Measurements from ENCODE around the gene CATSPER1.

Gene CATSPER1

DNA sequence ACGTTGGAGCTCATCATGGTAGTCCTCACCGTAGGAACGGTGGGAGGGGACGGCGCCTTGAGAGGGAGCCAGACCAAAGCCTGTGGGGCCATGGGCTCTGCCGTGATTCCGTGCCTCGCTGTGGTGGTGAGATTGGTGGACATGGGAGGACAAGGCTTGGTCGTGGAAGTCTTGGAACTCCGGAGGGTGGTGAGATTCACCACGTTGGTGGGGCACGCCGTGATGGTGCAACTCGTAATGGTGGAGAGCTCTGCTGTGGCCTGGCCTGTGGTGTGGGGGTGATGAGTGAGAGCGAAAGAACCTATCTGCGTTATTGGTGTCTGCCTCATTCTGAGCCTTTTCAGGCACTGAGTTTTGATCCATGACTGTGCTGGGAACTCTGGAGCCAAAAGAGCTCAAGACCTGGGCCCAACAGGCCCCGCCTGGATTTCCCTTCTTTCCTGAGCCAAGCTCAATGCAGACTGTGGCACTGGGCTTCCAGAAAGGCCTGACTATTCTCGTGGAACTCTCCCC is at the start of gene CATSPER1:
Gene CATSPER1, minus strand, starts transcription at position 463 of the 513 bp plus-strand sequence. Its CDS starts 100 bp downstream, at position 363.
- no peak for DNase-seq (ENCODE audit: low read depth in 2 of 2)

DNA sequence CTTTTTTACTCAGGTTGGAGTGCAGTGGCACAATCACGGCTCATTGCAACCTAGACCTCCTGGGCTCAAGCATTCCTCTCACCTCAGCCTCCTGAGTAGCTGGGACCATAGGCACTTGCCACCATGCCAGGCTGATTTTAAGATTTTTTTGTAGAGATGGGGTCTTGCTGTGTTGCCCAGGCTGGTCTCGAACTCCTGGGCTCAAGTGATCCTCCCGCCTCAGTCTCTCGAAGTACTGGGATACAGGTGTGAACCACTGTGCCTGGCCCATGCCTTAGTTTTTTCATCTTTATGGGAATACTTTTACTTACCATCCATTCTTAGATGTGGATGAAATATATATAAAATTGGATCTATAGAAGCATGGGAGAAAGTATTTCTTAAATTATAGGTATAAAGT is 49.0 kb upstream of the CATSPER1 start:
- no peak for DNase-seq (ENCODE audit: low read depth in 2 of 2)

DNA sequence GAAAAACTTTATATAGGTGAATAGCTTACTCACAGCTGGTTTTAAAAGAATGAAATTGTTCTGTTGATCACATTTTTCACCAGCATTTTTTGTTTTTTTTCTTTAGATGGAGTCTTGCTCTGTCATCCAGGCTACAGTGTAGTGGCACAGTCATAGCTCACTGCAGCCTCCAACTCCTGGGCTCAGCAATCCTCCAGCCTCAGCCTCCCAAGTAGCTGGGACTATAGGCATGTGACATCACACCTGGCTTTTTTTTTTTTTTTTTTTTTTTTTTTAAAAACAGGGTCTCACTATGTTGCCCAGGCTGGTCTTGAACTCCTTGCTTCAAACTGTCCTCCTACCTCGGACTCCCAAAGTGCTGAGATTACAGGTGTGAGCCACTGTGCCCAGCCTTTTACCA is 47.4 kb upstream of the CATSPER1 start:
- no peak for DNase-seq (ENCODE audit: low read depth in 2 of 2)

DNA sequence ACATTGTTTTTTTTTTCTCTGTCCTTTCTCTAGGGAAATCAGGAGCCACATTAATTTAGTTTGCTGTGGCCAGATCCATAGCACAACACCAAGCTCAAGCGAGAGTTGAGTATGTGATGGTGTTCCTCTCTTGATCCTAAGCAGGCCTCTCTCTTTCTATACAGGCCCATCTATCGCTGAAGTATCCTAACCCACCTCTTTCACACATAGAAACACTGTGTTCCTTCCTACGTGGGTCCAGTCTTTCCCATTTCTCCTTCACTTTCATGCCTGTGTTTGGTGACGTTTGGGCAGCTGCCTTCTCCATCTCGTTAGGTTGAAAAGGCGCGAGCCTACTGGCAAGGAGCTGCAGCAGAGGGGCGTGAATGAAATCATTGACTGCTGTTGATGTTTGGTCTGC is 46.2 kb upstream of the CATSPER1 start:
- DNase-seq (ENCODE audit: low read depth in 2 of 2): no peak

DNA sequence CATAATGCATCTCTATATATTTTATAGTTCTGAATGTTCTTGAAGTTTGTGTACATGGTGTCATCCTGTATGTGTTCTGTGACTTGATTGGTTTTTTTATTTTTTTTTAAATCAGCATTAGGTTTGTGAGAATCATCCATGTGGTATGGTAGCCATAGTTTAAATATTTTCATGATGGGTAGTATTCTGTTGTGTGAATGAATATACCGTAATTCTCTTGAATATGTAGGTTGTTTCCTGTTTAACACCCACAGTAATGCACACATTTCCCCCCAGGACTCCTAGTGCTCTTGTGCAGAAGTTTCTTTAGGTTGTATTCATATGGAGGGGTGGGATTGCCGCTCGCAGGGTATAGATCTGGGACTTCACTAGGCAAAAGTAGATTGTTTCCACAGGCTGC is 45.8 kb upstream of the CATSPER1 start:
- no peak for DNase-seq (ENCODE audit: low read depth in 2 of 2)

DNA sequence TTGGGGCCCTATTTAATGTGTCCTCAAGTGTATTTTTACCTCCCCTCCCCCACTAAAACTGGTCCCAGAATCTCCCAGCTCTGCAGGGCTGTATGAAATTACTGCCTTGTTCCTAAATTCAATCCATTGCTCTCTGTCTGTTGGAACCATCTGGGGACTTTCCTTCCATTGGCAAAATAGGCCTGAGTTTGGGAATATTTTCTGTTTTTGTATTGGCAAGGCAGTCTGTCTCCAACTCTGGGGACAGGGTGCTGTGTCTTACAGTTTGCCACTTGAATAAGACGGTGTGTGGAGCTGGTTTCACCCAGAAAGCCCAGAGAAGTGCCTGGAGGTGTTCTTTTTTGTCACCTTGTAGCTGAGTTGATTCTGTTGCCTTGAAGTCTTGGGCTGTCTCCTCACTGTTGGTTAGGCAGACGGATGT is 45.1 kb upstream of the CATSPER1 start:
- DNase-seq (ENCODE audit: low read depth in 2 of 2): no peak

DNA sequence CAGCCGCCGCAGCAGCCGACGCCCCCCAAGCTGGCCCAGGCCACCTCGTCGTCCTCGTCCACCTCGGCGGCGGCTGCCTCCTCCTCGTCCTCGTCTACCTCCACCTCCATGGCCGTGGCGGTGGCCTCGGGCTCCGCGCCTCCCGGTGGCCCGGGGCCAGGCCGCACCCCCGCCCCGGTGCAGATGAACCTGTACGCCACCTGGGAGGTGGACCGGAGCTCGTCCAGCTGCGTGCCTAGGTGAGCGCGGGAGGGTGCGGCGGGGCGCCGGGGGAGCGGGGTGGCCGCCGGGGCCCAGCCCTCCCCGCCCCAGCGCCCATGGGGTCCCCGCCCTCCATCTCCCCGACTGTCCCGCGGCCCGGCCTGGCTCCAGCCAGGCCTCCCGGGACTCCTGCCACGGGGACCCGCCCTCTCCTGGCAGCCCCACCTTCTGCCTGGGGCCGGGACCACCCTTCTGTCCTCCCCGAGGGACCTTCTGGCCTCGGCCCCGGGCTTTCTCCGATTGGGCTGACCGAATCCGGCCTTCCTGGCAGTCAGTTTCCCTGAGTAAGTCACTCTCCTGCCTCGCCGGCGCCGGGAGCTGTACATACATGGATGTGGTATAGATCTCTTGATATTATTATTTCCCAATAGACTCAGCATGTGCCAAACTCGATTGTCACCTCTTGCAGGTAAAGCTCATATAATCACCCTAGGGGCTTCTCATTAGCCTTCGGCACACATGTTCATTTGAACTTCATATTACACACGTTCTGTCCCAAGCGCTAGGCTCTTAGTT is 44.5 kb upstream of the CATSPER1 start:
- no peak for DNase-seq (ENCODE audit: low read depth in 2 of 2)

DNA sequence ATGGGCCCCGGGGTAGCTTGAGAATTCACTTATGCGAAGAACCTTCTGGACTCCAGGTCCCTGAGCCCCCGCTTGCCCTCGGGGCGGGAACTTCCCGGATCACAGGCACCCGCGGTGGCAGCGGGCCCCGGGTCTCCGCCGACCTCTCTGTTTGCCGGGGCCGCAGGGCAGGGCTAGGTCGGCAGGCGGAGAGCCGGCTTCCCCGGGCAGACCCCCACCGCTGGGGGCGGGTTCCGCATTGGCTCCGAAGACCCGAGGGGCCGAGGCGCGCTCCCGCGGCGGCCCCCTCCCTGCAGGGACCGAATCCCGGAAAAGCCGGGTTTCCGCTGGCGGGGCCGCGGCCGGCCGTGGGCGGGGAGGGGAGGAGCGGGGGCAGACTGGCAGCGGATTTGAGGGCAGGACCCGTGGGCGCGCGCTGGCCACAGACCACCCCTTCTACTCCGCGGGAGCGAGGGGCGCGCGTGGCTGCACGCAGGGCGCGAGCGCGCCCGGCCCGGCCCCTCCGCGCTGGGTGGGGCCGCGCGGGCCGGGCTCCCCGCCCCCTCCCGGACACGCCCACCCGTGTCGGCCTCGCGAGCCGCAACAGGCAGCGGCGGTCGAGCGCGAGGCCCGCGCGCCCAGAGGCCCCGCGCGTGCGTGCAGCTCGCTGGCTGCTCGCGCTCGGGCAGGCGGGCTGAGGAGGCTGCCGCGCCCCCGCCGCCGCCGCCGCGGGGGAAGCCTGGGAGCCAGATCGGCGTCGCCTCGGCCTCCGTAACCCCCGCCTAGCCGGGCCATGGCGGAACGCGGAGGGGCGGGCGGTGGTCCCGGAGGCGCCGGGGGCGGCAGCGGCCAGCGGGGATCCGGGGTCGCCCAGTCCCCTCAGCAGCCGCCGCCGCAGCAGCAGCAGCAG is 43.7 kb upstream of the CATSPER1 start, which contains the start of gene PACS1:
Gene PACS1, plus strand, starts transcription at position 558 of the 889 bp plus-strand sequence. Its CDS starts 215 bp downstream, at position 773.
- peak; percentile 51 to 67 for DNase-seq (ENCODE audit: low read depth in 2 of 2)

DNA sequence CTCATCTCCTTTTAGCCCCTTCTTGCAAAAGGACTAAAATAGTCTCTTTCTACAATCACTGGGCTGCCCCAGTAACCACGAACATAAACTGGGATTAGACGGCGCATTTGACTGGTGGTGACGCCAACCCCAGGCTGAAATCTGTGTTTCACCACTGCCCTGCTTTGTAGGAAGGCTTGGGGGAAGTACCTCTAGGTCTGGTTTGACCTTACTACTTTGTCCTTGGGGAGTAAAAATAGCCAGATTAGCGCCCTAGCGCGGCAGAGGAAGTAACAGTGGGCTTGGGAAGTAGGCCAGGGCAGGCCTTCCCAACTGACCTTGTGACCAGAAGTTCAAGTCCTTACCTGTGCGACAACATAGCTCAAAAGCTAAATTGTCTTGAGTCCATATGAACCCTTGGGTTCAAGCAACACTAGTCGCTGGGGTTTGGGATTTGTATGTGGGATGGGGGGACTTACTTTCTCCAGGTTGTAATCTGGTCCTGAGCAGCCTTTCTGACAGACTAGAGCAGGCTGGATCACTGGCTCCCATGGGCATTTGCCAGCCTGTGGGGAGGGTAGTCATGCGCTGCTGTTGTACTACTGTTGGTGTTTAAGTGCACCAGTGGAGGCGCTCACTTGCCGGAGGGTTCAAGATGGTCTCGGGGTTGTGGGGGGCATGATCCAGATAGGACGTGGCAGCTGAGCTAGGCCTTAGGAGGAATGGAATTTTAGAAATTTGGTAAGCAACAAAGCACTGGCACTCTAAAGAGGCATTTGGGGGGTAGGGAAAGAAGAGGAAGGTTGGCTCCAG is 42.8 kb upstream of the CATSPER1 start:
- no peak for DNase-seq (ENCODE audit: low read depth in 2 of 2)

DNA sequence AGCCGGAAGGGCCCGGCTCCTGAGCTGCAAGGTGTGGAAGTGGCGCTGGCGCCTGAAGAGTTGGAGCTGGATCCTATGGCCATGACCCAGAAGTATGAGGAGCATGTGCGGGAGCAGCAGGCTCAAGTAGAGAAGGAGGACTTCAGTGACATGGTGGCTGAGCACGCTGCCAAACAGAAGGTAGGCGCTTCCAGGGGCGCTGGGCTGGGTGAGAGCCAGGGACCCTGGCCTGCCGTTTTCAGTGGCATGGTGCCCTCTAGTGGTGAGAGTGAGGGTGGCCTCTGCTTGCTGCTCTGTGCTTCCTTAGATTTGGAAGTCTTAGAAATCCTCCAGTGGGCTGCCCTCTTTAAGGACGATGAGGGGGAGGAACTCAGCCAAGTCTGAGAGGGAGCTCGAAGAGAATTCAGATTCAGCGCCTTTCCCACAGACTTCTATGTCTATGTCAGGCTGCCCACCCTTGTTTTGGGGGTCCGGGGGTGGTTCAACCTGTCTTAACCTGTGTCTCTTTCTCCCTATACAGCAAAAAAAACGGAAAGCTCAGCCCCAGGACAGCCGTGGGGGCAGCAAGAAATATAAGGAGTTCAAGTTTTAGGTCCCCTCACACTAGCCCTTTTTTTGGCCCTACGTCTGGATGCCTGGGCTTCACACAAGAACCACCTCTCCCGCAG is 42.0 kb upstream of the CATSPER1 start:
- DNase-seq (ENCODE audit: low read depth in 2 of 2): peak; percentile 57 to 75

DNA sequence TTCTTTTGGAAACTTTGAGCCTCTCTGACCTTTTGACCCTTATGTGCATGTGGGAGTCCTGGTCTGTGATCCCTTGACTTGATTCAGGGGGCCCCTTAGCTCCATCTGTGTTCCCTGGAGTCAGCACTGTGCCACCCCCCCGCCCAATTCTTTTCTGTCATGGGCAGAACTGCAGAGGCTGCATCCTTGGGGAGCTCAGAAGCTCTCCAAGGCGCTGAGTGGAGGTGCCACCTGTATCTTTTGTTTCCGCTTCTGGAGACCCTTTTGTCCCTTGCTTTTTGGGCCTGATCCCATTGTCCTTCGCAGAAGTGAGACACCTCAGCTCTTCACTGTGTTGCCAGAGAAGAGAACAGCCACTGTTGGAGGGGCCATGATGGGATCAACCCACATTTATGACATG is 41.4 kb upstream of the CATSPER1 start:
- no peak for DNase-seq (ENCODE audit: low read depth in 2 of 2)

DNA sequence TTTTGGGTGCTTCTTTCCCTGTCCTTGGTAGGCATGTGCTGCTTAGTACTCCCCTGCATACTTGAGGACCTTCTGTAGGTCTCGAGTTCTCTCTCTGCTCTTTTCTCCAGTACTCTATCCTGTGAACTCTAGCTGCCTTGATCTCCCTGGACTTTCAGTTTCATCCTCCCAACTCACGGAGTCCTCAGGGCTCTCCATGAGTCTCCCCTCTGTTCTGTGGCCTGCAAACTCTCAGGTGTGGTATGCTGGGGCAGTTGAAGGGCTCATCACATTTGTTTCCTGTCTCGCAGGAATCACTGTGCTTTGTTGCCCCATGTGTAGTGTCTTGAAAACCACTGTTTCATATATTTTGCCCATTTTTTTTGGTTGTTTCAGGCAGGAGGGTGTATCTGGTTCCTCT is 40.5 kb upstream of the CATSPER1 start:
- no peak for DNase-seq (ENCODE audit: low read depth in 2 of 2)

DNA sequence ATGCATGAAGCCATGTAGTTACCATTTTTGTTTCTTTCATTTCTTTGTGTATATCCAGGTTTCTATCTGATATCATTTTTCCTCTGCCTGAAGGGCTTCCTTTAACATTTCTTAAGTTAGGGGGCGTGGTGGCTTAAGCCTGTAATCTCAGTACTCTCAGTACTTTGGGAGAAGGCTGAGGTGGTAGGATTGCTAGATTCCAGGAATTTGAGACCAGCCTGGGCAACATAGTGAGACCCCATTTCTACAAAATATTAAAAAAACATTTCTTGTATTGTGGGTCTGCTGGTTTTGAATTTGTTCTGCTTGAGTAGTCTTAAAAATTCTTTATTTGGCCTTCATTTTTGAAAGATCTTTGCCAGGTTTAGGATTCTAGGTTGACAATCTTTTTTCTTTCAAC is 38.3 kb upstream of the CATSPER1 start:
- no peak for DNase-seq (ENCODE audit: low read depth in 2 of 2)

DNA sequence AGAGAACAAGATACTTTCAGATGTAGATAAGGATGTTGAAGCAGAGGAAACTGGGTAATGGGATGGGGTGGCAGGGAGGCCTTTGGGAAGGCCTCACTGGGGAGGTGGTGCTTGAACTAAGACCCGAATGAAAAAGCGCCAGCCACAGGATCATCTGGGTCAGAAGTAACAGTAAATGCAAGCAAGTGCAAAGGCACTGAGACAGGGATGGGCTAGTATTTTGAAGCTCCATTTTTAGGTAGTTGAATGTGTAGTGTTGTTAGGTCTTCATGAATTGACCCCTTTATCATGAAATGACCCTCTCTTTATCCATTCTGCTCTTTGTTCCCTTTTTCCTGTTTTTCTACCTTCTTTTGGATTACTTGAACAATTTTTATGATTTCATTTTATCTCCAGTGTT is 37.6 kb upstream of the CATSPER1 start:
- DNase-seq (ENCODE audit: low read depth in 2 of 2): no peak

DNA sequence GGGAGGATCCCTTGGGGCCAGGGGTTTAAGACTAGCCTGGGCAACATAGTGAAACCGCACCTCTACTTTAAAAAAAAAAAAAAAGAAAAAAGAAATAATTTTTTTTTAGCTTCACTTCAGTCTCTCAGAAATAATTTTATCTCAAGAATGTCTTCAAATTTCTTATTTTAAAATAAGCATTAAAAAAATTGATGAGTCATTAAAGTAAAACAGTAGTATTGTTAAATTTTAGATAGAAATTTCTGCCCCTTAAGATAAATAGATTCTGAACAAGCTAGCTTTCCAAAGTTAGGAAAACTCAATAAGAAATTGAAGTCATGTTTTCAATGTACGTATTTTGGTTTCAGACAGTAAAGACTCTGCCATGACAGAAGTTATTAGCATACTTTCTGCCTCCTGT is 36.1 kb upstream of the CATSPER1 start:
- DNase-seq (ENCODE audit: low read depth in 2 of 2): no peak

DNA sequence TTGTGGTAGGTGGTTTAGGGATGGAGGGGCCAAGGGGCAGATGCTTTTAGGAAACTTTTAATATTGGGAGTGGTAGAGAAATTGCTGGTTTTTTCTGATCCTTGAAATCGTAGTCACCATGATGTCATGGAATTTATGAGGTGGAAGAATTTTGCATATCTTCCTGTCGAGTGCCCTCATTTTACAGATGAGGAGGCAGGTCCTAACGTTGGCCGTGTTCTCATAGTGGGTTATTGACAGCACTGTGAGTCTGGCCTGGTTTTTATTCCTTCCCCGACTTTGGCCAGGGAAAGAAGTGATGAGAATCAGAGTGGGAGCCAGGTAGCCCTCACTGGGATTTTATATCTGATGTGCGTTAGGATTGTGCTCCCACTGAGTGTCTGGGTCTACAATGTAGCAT is 35.0 kb upstream of the CATSPER1 start:
- no peak for DNase-seq (ENCODE audit: low read depth in 2 of 2)

DNA sequence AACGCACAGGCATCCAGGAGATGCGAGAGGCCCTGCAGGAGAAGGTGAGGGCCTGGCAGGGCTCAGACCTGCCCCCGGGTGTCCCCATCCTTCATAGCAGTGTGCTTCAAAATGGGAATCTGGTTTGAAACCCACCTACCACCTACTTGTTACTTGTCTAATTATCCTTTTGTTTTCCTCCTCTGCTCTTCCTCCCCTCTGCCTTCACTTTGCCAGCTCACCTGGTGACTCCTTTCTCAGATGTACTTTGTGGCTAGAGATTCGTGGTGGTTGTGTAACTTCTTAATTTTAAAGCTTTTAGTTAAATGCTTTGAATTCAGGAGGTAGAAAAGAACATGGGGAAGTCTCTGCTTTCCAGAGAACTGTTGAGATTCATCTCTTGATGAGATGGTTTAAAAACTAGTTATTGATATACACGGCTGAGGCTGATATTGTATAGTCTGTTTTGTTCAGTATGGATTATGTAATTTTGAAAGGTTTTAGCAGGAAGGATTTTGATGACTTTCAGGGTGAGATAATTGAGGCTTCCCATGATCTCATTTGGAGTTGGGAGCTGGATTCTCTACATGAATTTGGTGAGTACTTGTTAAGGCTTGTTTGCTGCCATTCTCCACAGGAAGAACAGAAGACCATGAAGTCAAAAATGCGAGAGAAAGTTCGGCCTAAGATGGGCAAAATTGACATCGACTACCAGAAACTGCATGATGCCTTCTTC is 33.8 kb upstream of the CATSPER1 start:
- DNase-seq (ENCODE audit: low read depth in 2 of 2): no peak

DNA sequence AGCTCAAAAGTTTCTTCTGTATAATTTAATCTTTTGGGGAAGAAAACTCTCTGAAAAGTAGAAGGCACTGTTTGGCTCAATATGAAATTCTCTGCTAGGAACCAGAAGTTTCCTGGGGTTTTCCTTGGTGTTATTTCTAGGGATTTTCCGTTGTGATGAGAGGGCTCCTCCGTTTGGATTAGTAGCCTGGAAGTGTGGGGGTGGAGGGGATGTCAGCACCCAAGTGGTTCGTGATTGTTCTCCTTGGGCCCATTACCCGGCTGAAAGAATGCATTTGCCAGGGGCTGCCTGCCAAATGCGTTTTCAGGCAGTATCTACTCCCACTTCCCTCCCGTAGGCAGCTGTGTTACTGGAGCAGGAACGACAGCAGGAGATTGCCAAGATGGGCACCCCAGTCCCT is 30.2 kb upstream of the CATSPER1 start:
- no peak for DNase-seq (ENCODE audit: low read depth in 2 of 2)

DNA sequence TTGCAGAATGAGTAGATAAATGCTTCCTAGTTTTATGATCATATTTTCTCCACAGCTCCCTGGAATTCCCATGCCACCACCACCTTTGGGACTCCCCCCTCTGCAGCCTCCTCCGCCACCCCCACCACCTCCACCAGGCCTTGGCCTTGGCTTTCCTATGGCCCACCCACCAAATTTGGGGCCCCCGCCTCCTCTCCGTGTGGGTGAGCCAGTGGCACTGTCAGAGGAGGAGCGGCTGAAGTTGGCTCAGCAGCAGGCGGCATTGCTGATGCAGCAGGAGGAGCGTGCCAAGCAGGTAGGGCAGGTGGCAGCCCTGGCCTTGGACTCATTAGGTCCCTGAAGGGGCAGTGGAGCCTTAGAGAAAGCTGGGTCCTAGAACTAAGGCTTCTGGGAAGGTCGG is 28.7 kb upstream of the CATSPER1 start:
- no peak for DNase-seq (ENCODE audit: low read depth in 2 of 2)

DNA sequence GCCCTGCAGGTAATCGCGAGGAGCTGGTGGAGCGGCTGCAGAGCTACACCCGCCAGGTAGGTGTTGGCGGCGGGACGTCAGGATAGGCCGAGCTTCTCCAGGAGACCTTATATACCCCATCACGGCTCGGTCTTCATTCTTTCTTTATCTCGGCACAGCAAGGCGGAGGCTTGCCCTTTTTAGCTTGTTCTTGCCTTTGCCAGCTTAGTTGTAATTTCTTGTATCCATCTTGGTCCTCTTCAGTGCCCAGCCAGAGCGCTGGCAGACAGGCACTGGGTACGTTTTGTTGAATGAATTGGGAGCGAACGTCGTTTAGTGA is 26.3 kb upstream of the CATSPER1 start:
- no peak for DNase-seq (ENCODE audit: low read depth in 2 of 2)

Data from stimulated activated CD4-positive, alpha-beta T cell treated with anti-CD3 and anti-CD28 coated beads, Interleukin-12 subunit alpha, Interleukin-12 subunit beta, amount 100 ng/mL, for 24 hours (primary cell).